ENCODE data around the gene DIP2C. TPM values are rescaled to one million over a fixed set of nuclear protein-coding genes. Genes with fewer than 3 reads are reported as not detected.

The DIP2C gene
- total RNA-seq, 1 donor from 2014 or later, result 30.8 TPM

- Histone ChIP-seq H3K27ac (replicated peaks) (no peak overlapping the region), H3K4me1 (peaks cover 6% of the 10 kb centered on the region), H3K9me3 (replicated peaks) (no peaks in the 10 kb centered on the region), H3K4me3 (no peak overlapping the region), H3K27me3 (ENCODE audit: low read depth) (no peaks in the 10 kb centered on the region), H3K36me3 (peaks cover 79% of the 10 kb centered on the region)
- no peak for DNase-seq
- intact Hi-C loops (cut with micrococcal nuclease), result no loop called here
- TF ChIP-seq CTCF (IDR thresholded peaks at IDR 0.05; ENCODE audit: borderline replicate concordance), result no peak
Observed at GRCh38 chr10:244227-244626, 445.2 kb downstream of the DIP2C start.

- DNase-seq, result no peak
- intact Hi-C loops (cut with micrococcal nuclease), result no loop called here
- Histone ChIP-seq H3K27me3 (ENCODE audit: low read depth) (no peaks in the 10 kb centered on the region), H3K4me3 (no peak overlapping the region), H3K27ac (replicated peaks) (no peak overlapping the region), H3K9me3 (replicated peaks) (no peaks in the 10 kb centered on the region), H3K36me3 (peaks cover 78% of the 10 kb centered on the region), H3K4me1 (peaks cover 6% of the 10 kb centered on the region)
- no peak for TF ChIP-seq CTCF (IDR thresholded peaks at IDR 0.05; ENCODE audit: borderline replicate concordance)
Observed at GRCh38 chr10:241966-242643, 447.4 kb downstream of the DIP2C start.

- Histone ChIP-seq H3K27ac (replicated peaks) (no peak overlapping the region), H3K4me3 (no peak overlapping the region), H3K4me1 (peaks cover 6% of the 10 kb centered on the region), H3K9me3 (replicated peaks) (no peaks in the 10 kb centered on the region), H3K27me3 (ENCODE audit: low read depth) (no peaks in the 10 kb centered on the region), H3K36me3 (peaks cover 76% of the 10 kb centered on the region)
- TF ChIP-seq CTCF (IDR thresholded peaks at IDR 0.05; ENCODE audit: borderline replicate concordance), result no peak
- intact Hi-C loops (cut with micrococcal nuclease), result no loop called here
- no peak for DNase-seq
Observed at GRCh38 chr10:241451-241850, 448.0 kb downstream of the DIP2C start.

DNA sequence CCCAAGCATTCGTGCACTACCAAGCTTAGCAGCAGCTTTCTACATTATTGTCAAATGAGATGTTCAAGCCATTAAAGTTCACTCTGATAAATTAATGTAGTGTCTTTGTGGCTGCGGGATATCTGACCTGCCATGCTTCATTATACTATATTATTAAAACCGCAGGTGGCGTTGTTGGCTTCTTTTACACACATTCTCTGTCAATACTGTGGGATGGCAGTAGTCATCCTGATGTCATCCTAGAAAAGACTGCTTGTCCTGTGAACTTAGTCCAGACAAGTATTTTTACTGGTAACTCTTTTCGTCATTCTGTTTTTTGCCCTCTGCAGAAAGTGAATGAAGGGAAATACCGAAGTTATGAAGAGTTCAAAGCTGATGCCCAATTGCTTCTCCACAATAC is 450.4 kb downstream of the DIP2C start:
- no peaks in the 10 kb centered on the region for H3K27me3 ChIP-seq (ENCODE audit: low read depth)
- no peak overlapping the region for H3K27ac ChIP-seq (replicated peaks)
- H3K4me3 ChIP-seq, result no peak overlapping the region
- H3K36me3 ChIP-seq, result peaks cover 64% of the 10 kb centered on the region
- intact Hi-C loops (cut with micrococcal nuclease), result no loop called here
- peaks cover 12% of the 10 kb centered on the region for H3K4me1 ChIP-seq
- DNase-seq, result no peak
- no peak for TF ChIP-seq CTCF (IDR thresholded peaks at IDR 0.05; ENCODE audit: borderline replicate concordance)
- H3K9me3 ChIP-seq (replicated peaks), result no peaks in the 10 kb centered on the region

DNA sequence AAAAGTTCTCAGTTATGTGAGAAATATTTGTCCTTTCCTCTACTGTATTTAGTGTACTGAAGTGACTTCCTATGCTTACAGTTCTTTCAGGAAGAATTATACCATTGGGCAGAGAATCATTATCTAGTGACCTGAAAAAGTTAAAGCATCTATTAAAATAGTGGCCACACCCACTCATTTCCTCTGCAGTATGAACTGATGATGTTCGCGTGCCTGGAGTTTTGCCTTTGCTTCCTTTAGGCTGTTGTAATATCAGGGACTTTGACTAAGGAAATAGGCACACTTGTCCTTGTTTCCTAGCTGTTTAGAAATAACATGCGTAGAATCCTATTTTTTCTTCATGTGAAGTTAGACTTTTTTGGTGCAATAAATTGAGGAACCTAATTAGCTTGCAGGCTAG is 453.6 kb downstream of the DIP2C start:
- Histone ChIP-seq H3K4me3 (no peak overlapping the region), H3K9me3 (replicated peaks) (no peaks in the 10 kb centered on the region), H3K27ac (replicated peaks) (no peak overlapping the region), H3K36me3 (peaks cover 39% of the 10 kb centered on the region), H3K27me3 (ENCODE audit: low read depth) (no peaks in the 10 kb centered on the region), H3K4me1 (peaks cover 6% of the 10 kb centered on the region)
- intact Hi-C loops (cut with micrococcal nuclease), result no loop called here
- TF ChIP-seq CTCF (IDR thresholded peaks at IDR 0.05; ENCODE audit: borderline replicate concordance), result no peak
- no peak for DNase-seq
